Measurements from ENCODE around the gene EPHB1.

EPHB1 gene

DNA sequence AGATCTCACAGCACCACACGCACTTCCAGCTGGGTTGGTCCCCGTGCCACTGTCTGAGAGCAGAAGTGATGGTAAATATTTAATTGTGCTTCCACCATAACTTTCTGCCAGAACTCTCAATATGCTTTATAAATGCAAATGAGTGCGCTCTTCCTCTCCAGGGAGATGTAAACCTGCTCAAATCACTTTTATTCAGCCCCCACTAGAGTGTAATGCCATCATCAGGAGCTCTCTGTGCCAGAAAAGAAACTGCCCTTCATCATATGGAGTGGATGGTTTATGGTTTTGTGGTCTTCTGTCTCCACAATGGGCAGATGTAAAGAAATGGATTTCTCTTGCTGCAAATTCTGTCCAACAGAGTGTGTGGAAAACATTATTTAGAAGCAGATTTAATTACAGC, 127.0 kb downstream of the EPHB1 start:
- TF ChIP-seq, protein P1, sequence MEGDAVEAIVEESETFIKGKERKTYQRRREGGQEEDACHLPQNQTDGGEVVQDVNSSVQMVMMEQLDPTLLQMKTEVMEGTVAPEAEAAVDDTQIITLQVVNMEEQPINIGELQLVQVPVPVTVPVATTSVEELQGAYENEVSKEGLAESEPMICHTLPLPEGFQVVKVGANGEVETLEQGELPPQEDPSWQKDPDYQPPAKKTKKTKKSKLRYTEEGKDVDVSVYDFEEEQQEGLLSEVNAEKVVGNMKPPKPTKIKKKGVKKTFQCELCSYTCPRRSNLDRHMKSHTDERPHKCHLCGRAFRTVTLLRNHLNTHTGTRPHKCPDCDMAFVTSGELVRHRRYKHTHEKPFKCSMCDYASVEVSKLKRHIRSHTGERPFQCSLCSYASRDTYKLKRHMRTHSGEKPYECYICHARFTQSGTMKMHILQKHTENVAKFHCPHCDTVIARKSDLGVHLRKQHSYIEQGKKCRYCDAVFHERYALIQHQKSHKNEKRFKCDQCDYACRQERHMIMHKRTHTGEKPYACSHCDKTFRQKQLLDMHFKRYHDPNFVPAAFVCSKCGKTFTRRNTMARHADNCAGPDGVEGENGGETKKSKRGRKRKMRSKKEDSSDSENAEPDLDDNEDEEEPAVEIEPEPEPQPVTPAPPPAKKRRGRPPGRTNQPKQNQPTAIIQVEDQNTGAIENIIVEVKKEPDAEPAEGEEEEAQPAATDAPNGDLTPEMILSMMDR (IDR thresholded peaks at IDR 0.05) = no peak

DNA sequence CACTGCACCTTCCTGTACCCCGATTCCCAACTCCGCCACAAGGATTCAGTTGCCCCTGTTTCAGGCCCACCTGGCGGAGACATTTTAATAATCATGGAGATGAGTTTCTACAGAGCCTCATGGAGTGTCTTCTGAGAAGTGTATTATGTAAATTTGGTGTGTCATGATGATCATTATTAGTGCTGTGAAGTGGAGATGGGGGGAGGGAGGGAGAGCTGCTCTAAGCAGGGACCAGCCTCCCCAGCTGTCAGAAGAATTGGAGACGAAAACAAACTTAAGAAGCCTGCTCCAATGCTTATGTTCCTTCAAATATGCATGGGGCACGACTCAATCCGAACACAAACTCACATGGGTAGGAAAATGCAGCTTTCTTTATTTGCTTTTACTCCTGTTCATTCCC, 127.8 kb downstream of the EPHB1 start:
- TF ChIP-seq, protein P1 (IDR thresholded peaks at IDR 0.05) = no peak

DNA sequence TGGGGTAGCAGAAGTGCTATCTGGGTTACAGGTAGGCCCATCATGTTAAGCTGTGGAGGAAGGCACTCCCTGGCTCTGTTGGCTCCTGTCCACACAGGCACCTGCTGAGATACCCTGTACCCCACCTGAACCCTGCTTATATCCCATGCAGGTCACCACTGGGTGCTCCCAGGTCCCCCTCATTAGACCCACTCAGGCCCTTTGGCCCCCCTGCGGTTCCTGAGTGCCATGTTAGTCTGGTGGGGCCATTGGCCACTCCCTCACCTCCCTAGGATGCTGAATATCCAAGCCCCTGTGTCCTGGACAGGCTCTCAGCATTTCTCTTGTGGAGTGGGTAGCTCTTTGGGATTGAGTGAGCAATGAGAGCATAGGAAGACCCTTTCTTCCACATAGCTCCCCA, 128.2 kb downstream of the EPHB1 start:
- TF ChIP-seq, protein P1 (IDR thresholded peaks at IDR 0.05) = no peak

DNA sequence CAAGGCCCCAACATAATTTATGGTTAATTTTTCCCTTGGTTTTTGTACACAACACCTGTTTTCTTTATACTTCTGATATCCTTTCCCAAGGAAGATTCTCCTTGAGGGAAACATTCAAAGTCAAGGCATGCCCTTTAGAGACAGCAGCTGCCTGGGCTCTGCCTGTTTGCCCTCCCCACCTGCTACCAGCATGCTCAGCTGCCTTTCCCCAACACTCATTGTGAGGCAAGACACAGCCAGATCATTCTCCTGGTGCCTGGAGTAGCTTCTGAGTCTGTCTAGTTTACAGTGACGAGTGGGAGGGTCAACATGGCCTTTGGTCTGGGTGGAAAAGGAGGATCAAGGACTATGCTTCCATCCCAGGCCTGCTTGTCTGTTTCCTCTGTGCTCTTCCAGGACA, 132.5 kb downstream of the EPHB1 start:
- TF ChIP-seq, protein P1 (IDR thresholded peaks at IDR 0.05) = no peak

DNA sequence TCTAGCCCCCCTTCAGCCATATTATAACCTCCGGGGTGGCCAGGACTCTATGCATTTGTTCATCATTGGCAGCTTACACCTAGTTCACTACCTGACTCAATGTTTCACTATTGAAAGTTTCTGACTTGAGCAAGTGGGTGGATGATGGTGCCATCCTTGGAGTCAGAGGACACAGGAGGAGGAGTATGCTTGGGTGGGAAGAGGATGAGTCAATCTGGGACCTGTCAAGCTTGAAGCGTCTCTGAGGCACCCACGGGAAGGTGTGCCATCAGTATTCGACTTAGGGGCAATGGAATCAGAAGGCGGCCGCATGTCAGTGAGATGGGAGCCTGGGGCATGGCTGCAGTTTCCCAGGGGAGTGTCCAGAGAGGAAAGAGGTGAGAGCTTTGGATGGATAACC, 133.3 kb downstream of the EPHB1 start:
- TF ChIP-seq, protein P1 (IDR thresholded peaks at IDR 0.05) = no peak

DNA sequence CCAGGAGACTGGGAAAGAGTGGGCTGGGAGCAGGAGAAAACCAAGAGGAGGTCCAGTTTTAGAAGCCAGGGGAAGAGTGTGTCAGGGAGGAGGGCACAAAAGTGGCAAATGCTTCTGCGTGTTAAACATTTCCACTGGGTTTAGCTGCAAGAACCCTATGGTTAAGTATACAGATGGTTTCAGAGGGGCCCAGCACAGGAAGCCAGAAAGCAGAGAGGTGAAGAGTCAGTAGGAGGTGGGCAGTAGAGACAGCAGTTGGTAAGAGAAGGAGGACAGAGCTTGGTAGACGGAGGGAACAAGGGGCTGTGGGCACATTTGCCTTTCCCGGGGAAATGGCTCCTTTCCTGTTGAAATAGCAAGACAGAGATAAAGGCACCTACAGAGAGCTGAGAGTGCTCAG, 133.8 kb downstream of the EPHB1 start:
- TF ChIP-seq, protein P1 (IDR thresholded peaks at IDR 0.05) = no peak

DNA sequence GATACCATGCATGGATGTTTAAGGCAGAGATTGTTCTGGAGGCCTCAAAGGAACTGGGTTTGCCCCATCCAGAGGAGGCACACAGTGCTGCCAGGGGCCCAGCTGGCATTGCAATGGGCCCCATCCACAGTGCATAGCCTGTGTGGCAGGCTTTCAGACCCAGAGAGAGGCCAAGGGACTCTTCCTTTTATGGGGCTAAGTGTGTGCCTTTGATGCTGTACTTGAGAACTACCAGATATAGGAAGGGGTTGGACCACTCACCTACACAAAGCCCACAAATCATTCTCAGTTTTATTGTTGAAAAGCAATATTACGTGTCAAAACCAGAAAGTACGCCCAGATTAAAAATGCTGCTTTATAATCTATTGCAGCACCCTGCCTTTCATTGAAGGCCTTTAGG, 134.9 kb downstream of the EPHB1 start:
- TF ChIP-seq, protein P1 (IDR thresholded peaks at IDR 0.05) = no peak

DNA sequence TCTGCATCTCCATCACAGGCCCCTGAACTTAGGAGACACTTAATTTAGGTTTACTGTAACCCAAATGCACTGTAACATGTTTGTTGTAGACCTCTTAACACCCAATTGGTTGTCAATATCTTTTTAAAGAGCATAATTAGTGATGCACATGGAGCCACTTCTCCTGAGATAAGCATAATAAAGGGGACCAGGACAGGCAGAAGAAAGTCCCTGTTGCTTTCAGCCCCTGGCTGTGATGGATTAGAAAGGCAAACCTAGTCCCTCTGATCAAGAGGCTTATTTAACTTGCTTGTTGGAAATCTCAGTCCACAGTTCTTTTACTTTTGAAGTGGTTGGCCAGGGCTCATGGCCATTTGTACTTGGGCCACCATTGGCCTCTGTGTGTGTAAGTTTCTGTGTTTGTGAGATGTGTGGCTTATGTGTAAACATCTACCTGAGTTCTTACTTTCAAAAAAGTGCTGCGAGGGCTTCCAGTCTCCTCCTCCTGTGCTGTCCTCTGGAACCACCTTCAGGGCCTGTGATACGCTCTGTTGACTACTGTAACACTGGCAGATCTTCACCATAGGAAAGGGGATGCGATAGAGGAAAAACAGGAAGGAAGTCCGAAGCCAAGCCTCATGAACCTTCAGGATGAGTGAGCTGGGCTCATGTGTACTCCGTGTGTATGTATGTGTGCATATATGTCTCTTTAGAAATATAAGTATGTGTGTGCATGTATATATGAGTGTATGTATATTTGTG, 136.2 kb downstream of the EPHB1 start:
- TF ChIP-seq, protein P1 (IDR thresholded peaks at IDR 0.05) = no peak
